H1 (cell line): ENCODE data around the gene TRIM29. TPM values are rescaled to one million over a fixed set of nuclear protein-coding genes. Genes with fewer than 3 reads are reported as not detected.

ENCODE experiments used
- CTCF ChIA-PET: fragments of 300-600 bp; sonication (Branson Sonifier 250); formaldehyde crosslinking; loops from one replicate; lab custom pipeline; 2021; ENCODE audit not compliant: partially characterized antibody; lab: Charles Lee
- POLR2A ChIA-PET: fragments of 300-600 bp; sonication (Branson Sonifier 250); formaldehyde crosslinking; loops from one replicate; lab custom pipeline; 2021; ENCODE audit warnings: inconsistent platforms; ENCODE audit not compliant: partially characterized antibody; lab: Charles Lee
- DNase-seq, 2 experiments: peaks; one replicate each; pipeline versions ENCODE4 v3.0.0 to v3.0.0-alpha.2; 2010 to 2022; ENCODE audit warnings: low spot score in 2 of 2, low read depth in 1 of 2, mixed read lengths in 1 of 2
- FAIRE-seq: peaks from 2 replicates; lab custom pipeline; 2011; peaks lifted over from hg19 to GRCh38; lab: Jason Lieb, UNC
- H2AFZ ChIP-seq: 2 replicates; pipeline ENCODE4 v1.8.1; 2012; ENCODE audit warnings: low read length, inconsistent platforms
- H2AK5ac ChIP-seq: 2 replicates; pipeline ENCODE4 v1.6.1; 2013; ENCODE audit warnings: low read depth, low read length
- H2BK120ac ChIP-seq: replicated peaks from 2 replicates; pipeline ENCODE3; 2013; ENCODE audit warnings: low read depth, low read length, inconsistent platforms
- H2BK12ac ChIP-seq: 2 replicates; pipeline ENCODE4 v1.6.1; 2013; ENCODE audit warnings: low read depth, low read length
- H2BK15ac ChIP-seq: 2 replicates; pipeline ENCODE4 v1.6.1; 2013; ENCODE audit warnings: low read length
- H2BK20ac ChIP-seq: 2 replicates; pipeline ENCODE4 v1.6.1; 2013; ENCODE audit warnings: low read length
- H2BK5ac ChIP-seq: 2 replicates; pipeline ENCODE4 v1.6.1; 2013; ENCODE audit warnings: low read depth, low read length
- H3K14ac ChIP-seq: 2 replicates; pipeline ENCODE4 v1.6.1; 2013; ENCODE audit warnings: inconsistent platforms; ENCODE audit not compliant: insufficient read length
- H3K18ac ChIP-seq: 2 replicates; pipeline ENCODE4 v1.6.1; 2013; ENCODE audit warnings: low read length; ENCODE audit errors: extremely low read depth
- H3K23ac ChIP-seq: 2 replicates; pipeline ENCODE4 v1.6.1; 2013; ENCODE audit warnings: inconsistent platforms; ENCODE audit not compliant: insufficient read length
- H3K23me2 ChIP-seq: 2 replicates; pipeline ENCODE4 v1.6.1; 2013; ENCODE audit warnings: low read depth, low read length
- H3K27ac ChIP-seq: 2 replicates; pipeline ENCODE4 v1.6.1; 2011; ENCODE audit warnings: low read depth, low read length, inconsistent platforms
- H3K27me3 ChIP-seq, 4 experiments: replicated peaks in 1 of 4; 1 replicate in 1 of 4; 2 replicates in 3 of 4; pipeline versions ENCODE4 v1.6.1 to v1.8.1; 2011 to 2013; ENCODE audit warnings: low read length in 3 of 4, mild to moderate bottlenecking in 3 of 4, inconsistent platforms in 2 of 4, mixed read lengths in 2 of 4, moderate library complexity in 1 of 4; ENCODE audit not compliant: control insufficient read depth in 3 of 4, insufficient read depth in 3 of 4; ENCODE audit errors: extremely low read depth in 1 of 4
- H3K36me3 ChIP-seq, 4 experiments: 2 replicates each; pipeline versions ENCODE4 v1.6.1 to v1.8.1; 2011 to 2013; ENCODE audit warnings: mild to moderate bottlenecking in 4 of 4, low read length in 3 of 4, moderate library complexity in 2 of 4, control low read depth in 1 of 4, inconsistent platforms in 1 of 4; ENCODE audit not compliant: insufficient read depth in 4 of 4, control insufficient read depth in 2 of 4
- H3K4ac ChIP-seq: replicated peaks from 2 replicates; pipeline ENCODE3; 2013; ENCODE audit warnings: low read length, low read depth, mixed read lengths, inconsistent platforms; ENCODE audit not compliant: insufficient read length
- H3K4me1 ChIP-seq, 4 experiments: replicated peaks in 1 of 4; 1 replicate in 1 of 4; 2 replicates in 3 of 4; pipeline versions ENCODE4 v1.6.1 to v1.8.1; 2011 to 2013; ENCODE audit warnings: low read length in 3 of 4, inconsistent platforms in 2 of 4, mixed read lengths in 1 of 4; ENCODE audit not compliant: insufficient read depth in 4 of 4, control insufficient read depth in 3 of 4
- H3K4me2 ChIP-seq, 2 experiments: 2 replicates each; pipeline versions ENCODE4 v1.6.1 to v1.8.1; 2011 to 2013; ENCODE audit warnings: low read depth in 2 of 2, low read length in 2 of 2, control low read depth in 1 of 2, inconsistent platforms in 1 of 2, mild to moderate bottlenecking in 1 of 2; ENCODE audit not compliant: insufficient read depth in 1 of 2
- H3K4me3 ChIP-seq, 4 experiments: fragments of 200-600, 300-600 bp in 1 of 4; sonication (generic), shearing (Covaris generic), sonication (Bioruptor Twin) in 1 of 4; 2 replicates each; pipeline versions ENCODE4 v1.5.1 to v1.8.1; 2011 to 2016; ENCODE audit warnings: low read length in 4 of 4, low read depth in 3 of 4, control low read depth in 2 of 4, inconsistent platforms in 2 of 4, mild to moderate bottlenecking in 2 of 4, mixed read lengths in 1 of 4, moderate library complexity in 1 of 4; ENCODE audit not compliant: insufficient read depth in 2 of 4; ENCODE audit errors: extremely low read depth in 1 of 4
- H3K56ac ChIP-seq: replicated peaks from 2 replicates; pipeline ENCODE3; 2013; ENCODE audit warnings: low read depth, mild to moderate bottlenecking, mixed read lengths, low read length, inconsistent platforms; ENCODE audit not compliant: insufficient read length
- H3K79me1 ChIP-seq: 2 replicates; pipeline ENCODE4 v1.6.1; 2013; ENCODE audit warnings: low read depth, low read length, control low read depth
- H3K79me2 ChIP-seq, 2 experiments: 2 replicates each; pipeline versions ENCODE4 v1.6.1 to v1.8.1; 2012 to 2013; ENCODE audit warnings: low read length in 2 of 2, mild to moderate bottlenecking in 2 of 2, inconsistent platforms in 1 of 2; ENCODE audit not compliant: insufficient read depth in 2 of 2, control insufficient read depth in 1 of 2
- H3K9ac ChIP-seq, 4 experiments: replicated peaks in 1 of 4; 1 replicate in 1 of 4; 2 replicates in 3 of 4; pipeline versions ENCODE4 v1.6.1 to v1.8.1; 2011 to 2013; ENCODE audit warnings: low read depth in 3 of 4, low read length in 3 of 4, control low read depth in 2 of 4, mild to moderate bottlenecking in 2 of 4, moderate library complexity in 2 of 4, inconsistent platforms in 1 of 4; ENCODE audit errors: extremely low read depth in 1 of 4
- H3K9me3 ChIP-seq, 2 experiments: 2 replicates each; pipeline versions ENCODE4 v1.6.1 to v1.8.1; 2012 to 2013; ENCODE audit warnings: mild to moderate bottlenecking in 2 of 2, moderate library complexity in 2 of 2, control low read depth in 1 of 2, inconsistent platforms in 1 of 2, low read depth in 1 of 2, low read length in 1 of 2, mixed read lengths in 1 of 2; ENCODE audit not compliant: insufficient read depth in 2 of 2
- H4K20me1 ChIP-seq, 2 experiments: replicated peaks in 1 of 2; 2 replicates each; pipeline versions ENCODE3 to v1.8.1; 2011 to 2013; ENCODE audit warnings: inconsistent platforms in 2 of 2, low read length in 2 of 2, mild to moderate bottlenecking in 1 of 2; ENCODE audit not compliant: insufficient read depth in 2 of 2, control insufficient read depth in 1 of 2
- H4K5ac ChIP-seq: 2 replicates; pipeline ENCODE4 v1.6.1; 2013; ENCODE audit warnings: low read length, low read depth, mixed read lengths, inconsistent platforms; ENCODE audit not compliant: insufficient read length
- H4K8ac ChIP-seq: 2 replicates; pipeline ENCODE4 v1.8.0; 2013; ENCODE audit warnings: mild to moderate bottlenecking, moderate library complexity, low read length, inconsistent platforms; ENCODE audit not compliant: insufficient read depth; ENCODE audit errors: extremely low read depth
- H4K91ac ChIP-seq: replicated peaks from 2 replicates; pipeline ENCODE3; 2013; ENCODE audit warnings: low read length, mixed read lengths, inconsistent platforms; ENCODE audit not compliant: insufficient read length
- JUN ChIP-seq: IDR thresholded peaks from 2 replicates; pipeline ENCODE4 v1.6.1; 2011; ENCODE audit warnings: low read depth, mild to moderate bottlenecking, improper control_type of control experiment, low read length
- SUZ12 ChIP-seq: fragments of 200-600 bp; sonication (generic); IDR thresholded peaks from 2 replicates; pipeline ENCODE4 v1.6.1; 2012; ENCODE audit warnings: mild to moderate bottlenecking, inconsistent platforms, low read length, moderate library complexity, mixed read lengths
- TBP ChIP-seq: IDR thresholded peaks from 2 replicates; pipeline ENCODE4 v1.6.1; 2011; ENCODE audit warnings: low read depth, low read length, improper control_type of control experiment
- WGBS, 2 experiments: shearing (Covaris generic) in 1 of 2; methylation state at CpG; one replicate each; pipeline versions ENCODE4 v1.1.6 to v1.1.7; 2013 to 2015; ENCODE audit warnings: low lambda C conversion rate in 2 of 2, mixed read lengths in 2 of 2, inconsistent platforms in 1 of 2, low coverage in 1 of 2, missing lambda C conversion rate in 1 of 2; ENCODE audit not compliant: insufficient replicate concordance in 2 of 2, insufficient coverage in 1 of 2, insufficient read length in 1 of 2; ENCODE audit errors: extremely low coverage in 1 of 2, missing lambda C conversion rate in 1 of 2; 5-methylcytosine and 5-hydroxymethylcytosine counted together
- polyA plus RNA-seq, 7 experiments: library from polyadenylated mRNA; depleted of rRNA in 3 of 7; stranded (reverse) in 5 of 7; unstranded in 2 of 7; fragments of >200 nt in 5 of 7; fragments of 200-250 nt in 2 of 7; gene quantifications; 1 replicate in 5 of 7; 2 replicates in 1 of 7; 4 replicates in 1 of 7; pipeline versions ENCODE4 v1.2.1 to v1.2.3, GENCODE V29; 2011 to 2013; ENCODE audit warnings: missing spikeins in 2 of 7, mixed read lengths in 2 of 7
- total RNA-seq: library from RNA; stranded (reverse); fragmentation: NEBNext Ultra II Directional; extraction: Animal tissue kit (Norgen Biotek cat#: 25700); gene quantifications from 2 replicates; pipeline ENCODE4 v1.2.1, GENCODE V29; 2021

The TRIM29 gene
- total and polyA plus RNA-seq, 2 of the 8 experiments (the other 6 are each of a cell fraction or from before 2014, with no cell fraction given): 0.17 to 0.43 TPM

DNA sequence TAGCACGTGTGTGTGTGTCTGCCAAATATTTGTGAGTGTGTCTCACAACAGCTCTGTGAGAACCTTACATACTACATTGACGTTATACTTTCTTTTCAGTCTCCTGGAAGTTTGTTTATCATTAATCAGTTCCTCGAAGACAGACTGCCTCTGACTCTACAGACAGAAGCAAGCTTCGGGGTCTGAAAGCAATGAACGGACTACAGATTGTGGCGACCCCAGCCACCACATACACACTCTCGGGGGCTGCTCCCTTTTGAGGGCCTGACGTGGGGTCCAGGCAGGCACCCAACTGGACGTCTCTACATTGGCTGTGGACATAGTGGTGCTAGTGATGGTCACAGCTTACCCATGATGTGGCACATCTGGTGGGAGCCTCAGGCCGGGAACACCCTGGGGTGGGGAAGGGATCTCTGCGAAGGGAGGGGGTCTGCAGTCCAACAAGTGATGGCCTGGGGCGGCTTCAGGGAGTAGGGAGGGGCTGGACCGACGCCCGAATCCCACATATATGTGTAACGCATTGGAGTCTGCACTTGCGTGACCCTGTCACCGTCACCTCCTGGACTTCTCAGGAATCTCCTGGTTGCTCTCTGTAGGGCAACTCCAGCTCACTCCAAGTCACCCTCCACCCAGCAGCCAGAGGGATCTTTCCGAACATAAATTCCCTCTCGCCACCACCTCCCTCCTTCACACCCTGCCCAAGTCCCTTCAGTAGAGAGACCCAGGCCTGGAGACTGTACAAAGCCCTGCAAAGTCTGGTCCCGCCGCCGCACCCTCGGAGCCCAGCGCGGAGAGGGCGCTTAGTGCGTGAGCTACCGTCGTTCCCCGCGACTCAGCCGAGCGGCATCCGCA, 30.4 kb upstream of the TRIM29 start:
- no peaks in the 10 kb centered on the region for H3K36me3 ChIP-seq
- H2BK20ac ChIP-seq: no peak overlapping the region
- peaks cover 5% of the 10 kb centered on the region; the same call in 1 of the 2 replicates for H3K23me2 ChIP-seq
- H2AK5ac ChIP-seq: no peak overlapping the region
- no peaks in the 10 kb centered on the region for H3K79me1 ChIP-seq
- H2BK5ac ChIP-seq: no peak overlapping the region
- peaks cover 0 to 3% of the 10 kb centered on the region in 2 experiments for H4K20me1 ChIP-seq
- no peak overlapping the region for H4K91ac ChIP-seq
- H3K4me2 ChIP-seq: peak overlapping the region; percentile 52 to 95
- no peak overlapping the region for H3K14ac ChIP-seq
- peak overlapping the region; percentile 19 for H3K56ac ChIP-seq
- H3K4me1 ChIP-seq: peaks cover 0 to 15% (median 3%) of the 10 kb centered on the region in 4 experiments; a peak in 5 of 7 replicates
- H2BK120ac ChIP-seq: no peak overlapping the region
- H2BK15ac ChIP-seq: 0 out of 2 replicates have a peak overlapping the region, but pooled peaks have one; percentile 81
- FAIRE-seq: no peak
- POLR2A ChIA-PET: interaction anchor here (1.1 kb wide), 2 partner anchors 23 to 61 kb away, joined by 3 to 6 read pairs; no protein-coding TSS in a partner anchor
- H3K79me2 ChIP-seq: no peaks in the 10 kb centered on the region
- no peaks in the 10 kb centered on the region for H3K9me3 ChIP-seq
- no peak overlapping the region for H3K27ac ChIP-seq
- peak overlapping the region; percentile 36; the same call in 1 of the 2 replicates for H2AFZ ChIP-seq
- CTCF ChIA-PET: interaction anchor here (0.6 to 10.5 kb wide), 40 partner anchors 10 to 562 kb away, joined by 3 to 394 read pairs (median 4); partner anchors contain the start of gene OAF
- no peak for DNase-seq
- H3K4ac ChIP-seq: peak overlapping the region; percentile 79
- H3K9ac ChIP-seq: peak overlapping the region in 1 of 4 experiments; percentile 9; a peak in 2 of 7 replicates
- peak overlapping the region; percentile 68 for H3K18ac ChIP-seq
- H3K27me3 ChIP-seq: peaks cover 27 to 70% (median 54%) of the 10 kb centered on the region in 4 experiments
- peak overlapping the region; percentile 32 to 67 (median 48) for H3K4me3 ChIP-seq
- H4K8ac ChIP-seq: peak overlapping the region; percentile 94
- peak overlapping the region; percentile 31 for H4K5ac ChIP-seq
- H2BK12ac ChIP-seq: peak overlapping the region; percentile 35; the same call in 1 of the 2 replicates
- TF ChIP-seq TBP (no peak), JUN (no peak), SUZ12 (peak; percentile 76; the same call in 1 of the 2 replicates)
- TF ChIP-seq, all 59 proteins: peak for 1
- no peak overlapping the region for H3K23ac ChIP-seq
- WGBS, 2 experiments: 44% methylated on average over 35 of the region's 35 CpGs; no CpG with 5 or more reads in 1 of the 2 experiments
